H1 (cell line): ENCODE data around the gene DCLK1. TPM values are rescaled to one million over a fixed set of nuclear protein-coding genes. Genes with fewer than 3 reads are reported as not detected.

Source experiments
- BCL11A ChIP-seq, 2 experiments: IDR thresholded peaks; one replicate each; pipeline ENCODE4 v1.6.1; 2011; ENCODE audit warnings: low read depth in 2 of 2, low read length in 2 of 2, mild to moderate bottlenecking in 2 of 2
- CREB1 ChIP-seq: IDR thresholded peaks from 2 replicates; pipeline ENCODE4 v1.6.1; 2012; ENCODE audit warnings: inconsistent platforms
- E2F6 ChIP-seq: IDR thresholded peaks from 2 replicates; pipeline ENCODE4 v1.6.1; 2012; ENCODE audit warnings: inconsistent platforms
- HDAC2 ChIP-seq, 2 experiments: fragments of 300-600 bp in 1 of 2; sonication (generic) in 1 of 2; IDR thresholded peaks; 2 replicates each; pipeline ENCODE4 v1.6.1; 2011 to 2012; ENCODE audit warnings: low read depth in 2 of 2, low read length in 2 of 2, mild to moderate bottlenecking in 2 of 2, moderate library complexity in 2 of 2, borderline replicate concordance in 1 of 2, inconsistent platforms in 1 of 2
- KDM1A ChIP-seq: fragments of 200-600, 300-600 bp; sonication (generic); IDR thresholded peaks from 2 replicates; pipeline ENCODE4 v1.7.1; 2016; ENCODE audit warnings: mild to moderate bottlenecking, low read length, borderline replicate concordance
- SIX5 ChIP-seq: IDR thresholded peaks from 2 replicates; pipeline ENCODE4 v1.6.1; 2011; ENCODE audit warnings: mild to moderate bottlenecking, low read depth, low read length
- TAF7 ChIP-seq: optimal IDR thresholded peaks from 2 replicates; pipeline ENCODE3; 2011; ENCODE audit warnings: low read depth, mild to moderate bottlenecking, inconsistent platforms, low read length, moderate library complexity, borderline replicate concordance
- YY1 ChIP-seq: IDR thresholded peaks from 2 replicates; pipeline ENCODE4 v1.6.1; 2011; ENCODE audit warnings: low read depth, mild to moderate bottlenecking, low read length
- ZNF274 ChIP-seq: IDR thresholded peaks from 2 replicates; pipeline ENCODE4 v1.7.0; 2012; ENCODE audit warnings: low read length, borderline replicate concordance; ENCODE audit errors: extremely low read depth
- polyA plus RNA-seq, 7 experiments: library from polyadenylated mRNA; depleted of rRNA in 3 of 7; stranded (reverse) in 5 of 7; unstranded in 2 of 7; fragments of >200 nt in 5 of 7; fragments of 200-250 nt in 2 of 7; gene quantifications; 1 replicate in 5 of 7; 2 replicates in 1 of 7; 4 replicates in 1 of 7; pipeline versions ENCODE4 v1.2.1 to v1.2.3, GENCODE V29; 2011 to 2013; ENCODE audit warnings: missing spikeins in 2 of 7, mixed read lengths in 2 of 7
- total RNA-seq: library from RNA; stranded (reverse); fragmentation: NEBNext Ultra II Directional; extraction: Animal tissue kit (Norgen Biotek cat#: 25700); gene quantifications from 2 replicates; pipeline ENCODE4 v1.2.1, GENCODE V29; 2021

Gene DCLK1
- total and polyA plus RNA-seq, 2 of the 8 experiments (the other 6 are each of a cell fraction or from before 2014, with no cell fraction given), result 22.8 to 41.0 TPM

GRCh38 chr13:35987572-35988513, 143.3 kb downstream of the DCLK1 start (continued):
- no peak for TF ChIP-seq KDM1A
- TF ChIP-seq CREB1, result peak; percentile 35; the same call in 1 of the 2 replicates
- no peak for TF ChIP-seq YY1
- no peak for TF ChIP-seq HDAC2 (IDR thresholded peaks at IDR 0.05; ENCODE audit: borderline replicate concordance in 1 of 2, low read depth in 2 of 2, low read length in 2 of 2)
- TF ChIP-seq SIX5, result no peak
- TF ChIP-seq BCL11A (IDR thresholded peaks at IDR 0.05; ENCODE audit: low read depth in 2 of 2, low read length in 2 of 2), result no peak
- TF ChIP-seq TAF7, result no peak
- no peak for TF ChIP-seq E2F6
- TF ChIP-seq ZNF274, result no peak
